HepG2 (cell line): ENCODE results near the gene TUBB2B. TPM values are rescaled to one million over a fixed set of nuclear protein-coding genes. Genes with fewer than 3 reads are reported as not detected.

Experiments used
- ATAC-seq: fragments of 200-7000 bp; cut with Tn5 transposase; 3 replicates; pipeline ENCODE4 v1.9.1; 2020; ENCODE audit warnings: mild to moderate bottlenecking, moderate library complexity
- BruUV-seq: library from RNA; stranded (reverse); fragments of 400-500 nt; replicated peaks from 2 replicates; lab custom pipeline; 2021; lab: Mats Ljungman, UMichigan
- CTCF ChIA-PET: fragments of 300-600 bp; formaldehyde crosslinking; extraction: SDS; loops from one replicate; lab custom pipeline; 2021; ENCODE audit warnings: low total read pairs, inconsistent platforms, low intra/inter-chr PET ratio; lab: Yijun Ruan, JAX
- POLR2A ChIA-PET: fragments of 350-600 bp; sonication (Branson Sonifier 250); formaldehyde crosslinking; loops from one replicate; lab custom pipeline; 2020; ENCODE audit warnings: antibody characterized with exemption, inconsistent platforms; lab: Yijun Ruan, JAX
- DNase-seq: peaks from one replicate; pipeline ENCODE4 v3.0.0-alpha.2; 2015; ENCODE audit warnings: low spot score
- FAIRE-seq: peaks from 3 replicates; lab custom pipeline; 2011; peaks lifted over from hg19 to GRCh38; lab: Jason Lieb, UNC
- H2AFZ ChIP-seq: one replicate; pipeline ENCODE4 v1.6.1; 2011; ENCODE audit warnings: low read length, inconsistent platforms
- H3K27ac ChIP-seq: fragments of 300-600 bp; 3 replicates; pipeline ENCODE4 v1.8.0; 2011; ENCODE audit warnings: mixed run types, mild to moderate bottlenecking, mixed read lengths, low read length, inconsistent platforms; ENCODE audit not compliant: insufficient read depth; ENCODE audit errors: extremely low read length
- H3K27me3 ChIP-seq, 2 experiments: fragments of 200-600 bp in 1 of 2; 2 replicates in 1 of 2; 3 replicates in 1 of 2; pipeline versions ENCODE4 v1.6.0 to v1.8.0; 2011; ENCODE audit warnings: low read length in 2 of 2, mild to moderate bottlenecking in 2 of 2, moderate library complexity in 2 of 2, inconsistent platforms in 1 of 2; ENCODE audit not compliant: insufficient read depth in 2 of 2, control insufficient read depth in 1 of 2
- H3K36me3 ChIP-seq, 2 experiments: fragments of 200-600 bp in 1 of 2; replicated peaks in 1 of 2; 2 replicates in 1 of 2; 3 replicates in 1 of 2; pipeline versions ENCODE4 v1.5.1 to v1.8.0; 2011; ENCODE audit warnings: low read length in 2 of 2, inconsistent platforms in 1 of 2; ENCODE audit not compliant: insufficient read depth in 2 of 2, control insufficient read depth in 1 of 2
- H3K4me1 ChIP-seq: 2 replicates; pipeline ENCODE4 v1.5.1; 2012; ENCODE audit warnings: low read length, inconsistent platforms; ENCODE audit not compliant: insufficient read depth
- H3K4me2 ChIP-seq: 2 replicates; pipeline ENCODE4 v1.6.0; 2011; ENCODE audit warnings: low read depth, low read length, inconsistent platforms
- H3K4me3 ChIP-seq, 3 experiments: fragments of 200-600 bp in 1 of 3; sonication (generic), shearing (Covaris generic) in 1 of 3; replicated peaks in 1 of 3; 2 replicates each; pipeline ENCODE4 v1.5.1; 2011 to 2016; ENCODE audit warnings: low read length in 3 of 3, inconsistent platforms in 2 of 3, low read depth in 2 of 3, mild to moderate bottlenecking in 2 of 3, control low read depth in 1 of 3, mixed read lengths in 1 of 3; ENCODE audit not compliant: insufficient read depth in 1 of 3
- H3K79me2 ChIP-seq: one replicate; pipeline ENCODE4 v1.6.1; 2011; ENCODE audit warnings: low read length, inconsistent platforms; ENCODE audit not compliant: insufficient read depth
- H3K9ac ChIP-seq: 2 replicates; pipeline ENCODE4 v1.6.0; 2011; ENCODE audit warnings: mild to moderate bottlenecking, low read depth, low read length, inconsistent platforms; ENCODE audit not compliant: insufficient read depth
- H3K9me3 ChIP-seq: 2 replicates; pipeline ENCODE4 v1.5.1; 2012; ENCODE audit warnings: mild to moderate bottlenecking, low read length
- H4K20me1 ChIP-seq: 2 replicates; pipeline ENCODE4 v1.6.0; 2011; ENCODE audit warnings: inconsistent platforms, mild to moderate bottlenecking, low read length, moderate library complexity; ENCODE audit not compliant: insufficient read depth
- AGO2 ChIP-seq: fragments of 200-400 bp; formaldehyde crosslinking; optimal IDR thresholded peaks from 2 replicates; pipeline ENCODE3; 2017; ENCODE audit warnings: mild to moderate bottlenecking, low read depth, low read length, moderate library complexity
- AKNA ChIP-seq: sonication (generic); formaldehyde crosslinking; IDR thresholded peaks from 2 replicates; pipeline ENCODE4 v1.4.0; 2020; ENCODE audit warnings: missing genetic modification reagents, borderline replicate concordance
- MAFF ChIP-seq: IDR thresholded peaks from 2 replicates; pipeline ENCODE4 v1.6.1; 2011; ENCODE audit warnings: low read depth, low read length, improper control_type of control experiment
- RBM22 ChIP-seq: fragments of 200-400 bp; formaldehyde crosslinking; optimal IDR thresholded peaks from 2 replicates; pipeline ENCODE3; 2017; ENCODE audit warnings: mild to moderate bottlenecking, low read length, moderate library complexity
- ZBTB26 ChIP-seq: IDR thresholded peaks from 2 replicates; pipeline ENCODE4 v1.6.1; 2016; ENCODE audit warnings: missing compliant biosample characterization, missing genetic modification reagents, borderline replicate concordance
- ZFAT ChIP-seq: sonication (generic); formaldehyde crosslinking; conservative IDR thresholded peaks from 2 replicates; pipeline ENCODE4 v1.8.1; 2023; ENCODE audit warnings: missing genetic modification reagents, inconsistent platforms
- ZNF546 ChIP-seq: sonication (generic); formaldehyde crosslinking; conservative IDR thresholded peaks from 2 replicates; pipeline ENCODE4 v1.8.1; 2023; ENCODE audit warnings: mild to moderate bottlenecking, missing genetic modification reagents
- WGBS: methylation state at CpG from one replicate; pipeline ENCODE4 v1.1.6; 2017; ENCODE audit warnings: low lambda C conversion rate; 5-methylcytosine and 5-hydroxymethylcytosine counted together
- in situ Hi-C: cut with HindIII; loops from 2 replicates; pipeline ENCODE4 v1.10.0; 2017; ENCODE audit warnings: low pct_unique_long_range_greater_than_20kb; ENCODE audit not compliant: extremely low pct_ligation_motif_present
- intact Hi-C: fragments of 100-400 bp; cut with micrococcal nuclease; formaldehyde crosslinking; loops from one replicate; pipeline ENCODE4 v1.10.0; 2022; ENCODE audit not compliant: unreplicated experiment
- polyA plus RNA-seq, 8 experiments: library from polyadenylated mRNA; depleted of rRNA in 3 of 8; stranded (reverse) in 7 of 8; unstranded in 1 of 8; fragments of >200 nt; fragmentation: Illumina TruSeq in 4 of 8; extraction: Trizol in 4 of 8; gene quantifications; 2 replicates each; pipeline versions ENCODE4 v1.2.1 to v1.2.3, GENCODE V29; 2011 to 2016; ENCODE audit warnings: low read depth in 4 of 8, missing spikeins in 1 of 8, mixed read lengths in 1 of 8; ENCODE audit not compliant: insufficient read depth in 1 of 8
- total RNA-seq, 5 experiments: library from RNA; depleted of rRNA; stranded (reverse); fragments of >200 nt; fragmentation: Illumina TruSeq; extraction: Trizol; gene quantifications; 2 replicates each; pipeline ENCODE4 v1.2.3, GENCODE V29; 2016; ENCODE audit warnings: low read depth in 1 of 5
- TF ChIP-seq, protein P1 (sequence below): sonication (generic); formaldehyde crosslinking; IDR thresholded peaks from 2 replicates; pipeline ENCODE4 v1.8.0; 2022; ENCODE audit warnings: mild to moderate bottlenecking, missing genetic modification reagents, moderate library complexity

TUBB2B gene
- total and polyA plus RNA-seq, 2 of the 13 experiments (the other 11 are each of a cell fraction or from before 2014, with no cell fraction given): 10.3 to 23.6 TPM

- ATAC-seq (no peak), FAIRE-seq (no peak), DNase-seq (no peak)
- intact Hi-C loops: no loop called here
- BruUV-seq: no TSS peak
- Histone ChIP-seq H3K27ac (no peak overlapping the region), H3K27me3 (no peaks in the 10 kb centered on the region), H3K36me3 (peaks cover 29 to 66% of the 10 kb centered on the region in 2 experiments), H3K4me2 (no peak overlapping the region), H3K4me3 (no peak overlapping the region), H3K4me1 (peaks cover 9% of the 10 kb centered on the region), H2AFZ (no peak overlapping the region), H3K9me3 (no peaks in the 10 kb centered on the region), H3K79me2 (peaks cover 21% of the 10 kb centered on the region), H3K9ac (no peak overlapping the region), H4K20me1 (peaks cover 10% of the 10 kb centered on the region)
- in situ Hi-C loops: no loop called here
- WGBS: 93% methylated on average over 5 of the region's 5 CpGs
- TF ChIP-seq RBM22: peak; percentile 77
- TF ChIP-seq ZFAT (CRISPR knock-in tag): no peak
- no peak for TF ChIP-seq ZNF546
- TF ChIP-seq AKNA: 0 out of 2 replicates have a peak, but pooled peaks have one; percentile 34
- TF ChIP-seq, protein P1, sequence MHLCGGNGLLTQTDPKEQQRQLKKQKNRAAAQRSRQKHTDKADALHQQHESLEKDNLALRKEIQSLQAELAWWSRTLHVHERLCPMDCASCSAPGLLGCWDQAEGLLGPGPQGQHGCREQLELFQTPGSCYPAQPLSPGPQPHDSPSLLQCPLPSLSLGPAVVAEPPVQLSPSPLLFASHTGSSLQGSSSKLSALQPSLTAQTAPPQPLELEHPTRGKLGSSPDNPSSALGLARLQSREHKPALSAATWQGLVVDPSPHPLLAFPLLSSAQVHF (CRISPR knock-in tag): no peak
- TF ChIP-seq ZBTB26: no peak
- TF ChIP-seq AGO2: peak; percentile 53
- no peak for TF ChIP-seq MAFF
- POLR2A ChIA-PET: interaction anchor here (1.0 kb wide), 1 partner anchor 9 kb away, joined by 3 read pairs; no protein-coding TSS in a partner anchor
- CTCF ChIA-PET: no interaction called here
These were observed 39.7 kb upstream of the TUBB2B start for GRCh38 chr6:3267162-3267561.
